ENCODE data around the gene GPATCH8.

DNA sequence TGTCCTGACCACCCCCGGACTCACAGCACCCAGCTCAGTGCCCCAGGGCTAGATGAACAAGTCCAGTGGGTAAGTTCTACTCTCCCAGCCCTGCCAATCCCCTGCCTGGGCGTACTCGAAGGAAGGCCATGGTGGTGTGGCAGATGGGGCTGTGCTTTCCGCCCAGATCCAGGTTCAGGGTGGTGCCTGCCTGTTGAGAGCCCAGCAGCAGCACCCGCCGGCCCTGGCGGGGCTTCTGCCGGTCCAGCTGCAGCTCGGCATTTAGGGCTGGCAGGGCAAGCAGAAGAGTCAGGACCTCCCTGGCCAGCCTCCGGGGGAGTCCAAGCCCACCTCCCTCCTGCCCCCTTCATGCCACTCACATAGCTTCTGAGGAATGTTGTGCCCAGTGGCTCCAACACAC is 123.3 kb downstream of the GPATCH8 start:
- TF ChIP-seq ZNF445 (CRISPR knock-in tag; IDR thresholded peaks at IDR 0.05; ENCODE audit: low read depth) (no peak), SMC3 (conservative IDR thresholded peaks at IDR 0.05; ENCODE audit: insufficient read depth, low read depth, low read length) (no peak), ZZZ3 (IDR thresholded peaks at IDR 0.05) (no peak), CHD2 (IDR thresholded peaks at IDR 0.05; ENCODE audit: low read depth, low read length) (no peak), EZH2 (IDR thresholded peaks at IDR 0.05; ENCODE audit: borderline replicate concordance, low read depth, low read length) (no peak), BHLHE40 (IDR thresholded peaks at IDR 0.05; ENCODE audit: low read length) (no peak), CCNT2 (IDR thresholded peaks at IDR 0.05; ENCODE audit: borderline replicate concordance, extremely low read depth, insufficient read length, low read depth, low read length) (no peak), MAX (CRISPR knock-in tag; IDR thresholded peaks at IDR 0.05) (no peak), MYC (IDR thresholded peaks at IDR 0.05; ENCODE audit: low read depth, low read length) (no peak), MYC (CRISPR knock-in tag; IDR thresholded peaks at IDR 0.05; ENCODE audit: borderline replicate concordance, low read depth) (no peak)
- TF ChIP-seq, protein P1, sequence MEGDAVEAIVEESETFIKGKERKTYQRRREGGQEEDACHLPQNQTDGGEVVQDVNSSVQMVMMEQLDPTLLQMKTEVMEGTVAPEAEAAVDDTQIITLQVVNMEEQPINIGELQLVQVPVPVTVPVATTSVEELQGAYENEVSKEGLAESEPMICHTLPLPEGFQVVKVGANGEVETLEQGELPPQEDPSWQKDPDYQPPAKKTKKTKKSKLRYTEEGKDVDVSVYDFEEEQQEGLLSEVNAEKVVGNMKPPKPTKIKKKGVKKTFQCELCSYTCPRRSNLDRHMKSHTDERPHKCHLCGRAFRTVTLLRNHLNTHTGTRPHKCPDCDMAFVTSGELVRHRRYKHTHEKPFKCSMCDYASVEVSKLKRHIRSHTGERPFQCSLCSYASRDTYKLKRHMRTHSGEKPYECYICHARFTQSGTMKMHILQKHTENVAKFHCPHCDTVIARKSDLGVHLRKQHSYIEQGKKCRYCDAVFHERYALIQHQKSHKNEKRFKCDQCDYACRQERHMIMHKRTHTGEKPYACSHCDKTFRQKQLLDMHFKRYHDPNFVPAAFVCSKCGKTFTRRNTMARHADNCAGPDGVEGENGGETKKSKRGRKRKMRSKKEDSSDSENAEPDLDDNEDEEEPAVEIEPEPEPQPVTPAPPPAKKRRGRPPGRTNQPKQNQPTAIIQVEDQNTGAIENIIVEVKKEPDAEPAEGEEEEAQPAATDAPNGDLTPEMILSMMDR (IDR thresholded peaks at IDR 0.05 in 2 of 3, conservative IDR thresholded peaks at IDR 0.05 in 1 of 3; ENCODE audit: insufficient read depth in 2 of 3, low read depth in 1 of 3, low read length in 3 of 3): no peak
- TF ChIP-seq, protein P2, sequence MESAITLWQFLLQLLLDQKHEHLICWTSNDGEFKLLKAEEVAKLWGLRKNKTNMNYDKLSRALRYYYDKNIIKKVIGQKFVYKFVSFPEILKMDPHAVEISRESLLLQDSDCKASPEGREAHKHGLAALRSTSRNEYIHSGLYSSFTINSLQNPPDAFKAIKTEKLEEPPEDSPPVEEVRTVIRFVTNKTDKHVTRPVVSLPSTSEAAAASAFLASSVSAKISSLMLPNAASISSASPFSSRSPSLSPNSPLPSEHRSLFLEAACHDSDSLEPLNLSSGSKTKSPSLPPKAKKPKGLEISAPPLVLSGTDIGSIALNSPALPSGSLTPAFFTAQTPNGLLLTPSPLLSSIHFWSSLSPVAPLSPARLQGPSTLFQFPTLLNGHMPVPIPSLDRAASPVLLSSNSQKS (CRISPR knock-in tag; IDR thresholded peaks at IDR 0.05): no peak

Measured in K562 (cell line).